Liver (tissue), 9 donors: ENCODE measurements around the gene TSPOAP1. TPM values are rescaled to one million over a fixed set of nuclear protein-coding genes. Genes with fewer than 3 reads are reported as not detected.

Experiments
- DNase-seq: peaks from one replicate; pipeline ENCODE4 v3.0.0-alpha.2; 2017; ENCODE audit warnings: low spot score
- H3K27ac ChIP-seq, 2 donors: one replicate each; pipeline ENCODE4 v1.7.0; 2013; ENCODE audit warnings: inconsistent platforms in 2 of 2, low read length in 2 of 2, control low read depth in 1 of 2, low read depth in 1 of 2, mild to moderate bottlenecking in 1 of 2
- H3K27me3 ChIP-seq, 4 donors: one replicate each; pipeline versions ENCODE4 v1.6.1 to v1.7.0; 2013; ENCODE audit warnings: low read length in 3 of 4, inconsistent platforms in 1 of 4, mild to moderate bottlenecking in 1 of 4, moderate library complexity in 1 of 4; ENCODE audit not compliant: control insufficient read depth in 4 of 4, insufficient read depth in 4 of 4
- H3K36me3 ChIP-seq, 4 donors: one replicate each; pipeline versions ENCODE4 v1.6.1 to v1.7.0; 2013; ENCODE audit warnings: low read length in 3 of 4, mild to moderate bottlenecking in 3 of 4, low read depth in 1 of 4, moderate library complexity in 1 of 4; ENCODE audit not compliant: control insufficient read depth in 4 of 4, insufficient read depth in 3 of 4
- H3K4me1 ChIP-seq, 4 donors: one replicate each; pipeline versions ENCODE4 v1.6.1 to v1.7.0; 2013; ENCODE audit warnings: low read length in 3 of 4, mild to moderate bottlenecking in 3 of 4, moderate library complexity in 1 of 4; ENCODE audit not compliant: control insufficient read depth in 4 of 4, insufficient read depth in 4 of 4
- H3K4me3 ChIP-seq, 3 donors: one replicate each; pipeline versions ENCODE4 v1.6.1 to v1.7.0; 2013; ENCODE audit warnings: low read length in 3 of 3, control low read depth in 1 of 3, low read depth in 1 of 3, mild to moderate bottlenecking in 1 of 3
- H3K9ac ChIP-seq, 2 donors: one replicate each; pipeline ENCODE4 v1.7.0; 2013; ENCODE audit warnings: low read length in 2 of 2, mild to moderate bottlenecking in 2 of 2, moderate library complexity in 2 of 2, control low read depth in 1 of 2, low read depth in 1 of 2
- H3K9me3 ChIP-seq, 4 donors: one replicate each; pipeline versions ENCODE4 v1.6.1 to v1.7.0; 2013; ENCODE audit warnings: low read length in 3 of 4; ENCODE audit not compliant: control insufficient read depth in 4 of 4
- CTCF ChIP-seq: fragments of 150-350 bp; IDR thresholded peaks from 2 replicates; pipeline ENCODE4 v1.5.1; 2017; ENCODE audit warnings: improper control_type of control experiment, low read depth, low read length; ENCODE audit not compliant: missing input control
- EGR1 ChIP-seq, 2 donors: IDR thresholded peaks; 2 replicates each; pipeline ENCODE4 v1.6.1; 2016 to 2018; ENCODE audit warnings: antibody characterized with exemption in 2 of 2, low read depth in 2 of 2
- FOXA1 ChIP-seq: IDR thresholded peaks from 2 replicates; pipeline ENCODE4 v1.6.1; 2016; ENCODE audit warnings: antibody characterized with exemption
- FOXA2 ChIP-seq: IDR thresholded peaks from 2 replicates; pipeline ENCODE4 v1.6.1; 2016; ENCODE audit warnings: antibody characterized with exemption
- GABPA ChIP-seq, 2 donors: IDR thresholded peaks in 1 of 2; conservative IDR thresholded peaks in 1 of 2; 2 replicates each; pipeline ENCODE4 v1.6.1; 2016; ENCODE audit warnings: antibody characterized with exemption in 2 of 2, mild to moderate bottlenecking in 1 of 2, moderate library complexity in 1 of 2
- HNF4A ChIP-seq, 2 donors: conservative IDR thresholded peaks; 2 replicates each; pipeline ENCODE4 v1.6.1; 2016; ENCODE audit warnings: antibody characterized with exemption in 2 of 2, mild to moderate bottlenecking in 2 of 2
- HNF4G ChIP-seq: IDR thresholded peaks from 2 replicates; pipeline ENCODE4 v1.6.1; 2016; ENCODE audit warnings: antibody characterized with exemption
- JUND ChIP-seq, 2 donors: IDR thresholded peaks; 2 replicates each; pipeline ENCODE4 v1.6.1; 2016; ENCODE audit warnings: antibody characterized with exemption in 2 of 2
- MAX ChIP-seq: IDR thresholded peaks from 2 replicates; pipeline ENCODE4 v1.6.1; 2016; ENCODE audit warnings: antibody characterized with exemption
- NR2F2 ChIP-seq: IDR thresholded peaks from 2 replicates; pipeline ENCODE4 v1.6.1; 2016; ENCODE audit warnings: antibody characterized with exemption
- RAD21 ChIP-seq, 2 donors: IDR thresholded peaks; 2 replicates each; pipeline ENCODE4 v1.6.1; 2016; ENCODE audit warnings: antibody characterized with exemption in 2 of 2, mild to moderate bottlenecking in 2 of 2
- RXRA ChIP-seq, 2 donors: IDR thresholded peaks; 2 replicates each; pipeline ENCODE4 v1.6.1; 2017 to 2018; ENCODE audit warnings: antibody characterized with exemption in 2 of 2, mild to moderate bottlenecking in 1 of 2
- SP1 ChIP-seq: IDR thresholded peaks from 2 replicates; pipeline ENCODE4 v1.6.1; 2018; ENCODE audit warnings: antibody characterized with exemption, mild to moderate bottlenecking
- TAF1 ChIP-seq: conservative IDR thresholded peaks from 2 replicates; pipeline ENCODE4 v1.6.1; 2016; ENCODE audit warnings: antibody characterized with exemption, mild to moderate bottlenecking
- WGBS: extraction: QIAGEN DNeasy Blood & Tissue Kit; methylation state at CpG from one replicate; pipeline ENCODE4 v1.1.7; 2013; 5-methylcytosine and 5-hydroxymethylcytosine counted together
- polyA plus RNA-seq, 2 donors: library from polyadenylated mRNA; stranded (reverse) in 1 of 2; unstranded in 1 of 2; fragments of 200-250 nt in 1 of 2; fragments of >200 nt in 1 of 2; fragmentation: Nextera tagmentation in 1 of 2; extraction: Ambion mirVana in 1 of 2; gene quantifications; one replicate each; pipeline versions ENCODE4 v1.2.1 to v1.2.3, GENCODE V29; 2013 to 2015
- total RNA-seq, 2 donors: library from RNA; depleted of rRNA; stranded (reverse); fragments of >200 nt; gene quantifications; one replicate each; pipeline ENCODE4 v1.2.3, GENCODE V29; 2014
- TF ChIP-seq, protein P1 (sequence below): IDR thresholded peaks from 2 replicates; pipeline ENCODE4 v1.6.1; 2016; ENCODE audit warnings: antibody characterized with exemption, mild to moderate bottlenecking
- TF ChIP-seq, protein P2 (sequence below): IDR thresholded peaks from 2 replicates; pipeline ENCODE4 v1.6.1; 2016; ENCODE audit warnings: antibody characterized with exemption
- donor health status: healthy.
- donor health status: healthy.
- donor health status: healthy.
- donor health status: healthy.
- donor health status: healthy.

The TSPOAP1 gene
- total and polyA plus RNA-seq, 4 donors = 1.5 to 4.6 (median 2.6) TPM

GRCh38 chr17:58354541-58355216 lies 26.1 kb upstream of the TSPOAP1 start:
- 77% methylated on average over 6 of the region's 6 CpGs for WGBS

DNA sequence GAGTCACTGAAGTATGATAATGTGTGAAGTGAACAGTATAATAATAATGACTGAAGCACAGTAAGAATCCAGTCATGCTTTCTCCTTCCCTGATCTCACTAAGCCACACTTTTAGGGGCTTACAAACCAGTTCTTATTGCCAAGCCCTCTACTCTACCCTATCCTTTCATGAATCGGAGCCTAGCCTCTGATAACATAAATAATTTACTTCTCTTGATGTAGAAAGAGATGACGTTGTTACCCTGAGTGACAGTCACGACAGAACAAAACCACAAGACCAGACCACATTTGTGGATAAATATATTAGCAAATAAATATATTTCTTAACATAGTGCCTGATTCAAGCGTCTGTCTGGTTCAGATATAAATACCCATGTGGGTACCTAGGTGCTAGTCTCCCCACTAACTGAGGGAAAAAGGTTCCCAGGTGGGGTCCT lies 24.8 kb upstream of the TSPOAP1 start:
- DNase-seq = no peak
- no peaks in the 10 kb centered on the region for H3K27me3 ChIP-seq
- 76% methylated on average over 4 of the region's 4 CpGs for WGBS
- no peak overlapping the region for H3K9ac ChIP-seq
- H3K4me1 ChIP-seq = peaks cover 4 to 21% (median 18%) of the 10 kb centered on the region in 4 donors
- H3K9me3 ChIP-seq = no peaks in the 10 kb centered on the region
- H3K4me3 ChIP-seq = no peak overlapping the region
- H3K36me3 ChIP-seq = peaks cover 10 to 36% (median 28%) of the 10 kb centered on the region in 4 donors
- TF ChIP-seq GABPA (IDR thresholded peaks at IDR 0.05 in 1 of 2, conservative IDR thresholded peaks at IDR 0.05 in 1 of 2) = no peak
- TF ChIP-seq, protein P1, sequence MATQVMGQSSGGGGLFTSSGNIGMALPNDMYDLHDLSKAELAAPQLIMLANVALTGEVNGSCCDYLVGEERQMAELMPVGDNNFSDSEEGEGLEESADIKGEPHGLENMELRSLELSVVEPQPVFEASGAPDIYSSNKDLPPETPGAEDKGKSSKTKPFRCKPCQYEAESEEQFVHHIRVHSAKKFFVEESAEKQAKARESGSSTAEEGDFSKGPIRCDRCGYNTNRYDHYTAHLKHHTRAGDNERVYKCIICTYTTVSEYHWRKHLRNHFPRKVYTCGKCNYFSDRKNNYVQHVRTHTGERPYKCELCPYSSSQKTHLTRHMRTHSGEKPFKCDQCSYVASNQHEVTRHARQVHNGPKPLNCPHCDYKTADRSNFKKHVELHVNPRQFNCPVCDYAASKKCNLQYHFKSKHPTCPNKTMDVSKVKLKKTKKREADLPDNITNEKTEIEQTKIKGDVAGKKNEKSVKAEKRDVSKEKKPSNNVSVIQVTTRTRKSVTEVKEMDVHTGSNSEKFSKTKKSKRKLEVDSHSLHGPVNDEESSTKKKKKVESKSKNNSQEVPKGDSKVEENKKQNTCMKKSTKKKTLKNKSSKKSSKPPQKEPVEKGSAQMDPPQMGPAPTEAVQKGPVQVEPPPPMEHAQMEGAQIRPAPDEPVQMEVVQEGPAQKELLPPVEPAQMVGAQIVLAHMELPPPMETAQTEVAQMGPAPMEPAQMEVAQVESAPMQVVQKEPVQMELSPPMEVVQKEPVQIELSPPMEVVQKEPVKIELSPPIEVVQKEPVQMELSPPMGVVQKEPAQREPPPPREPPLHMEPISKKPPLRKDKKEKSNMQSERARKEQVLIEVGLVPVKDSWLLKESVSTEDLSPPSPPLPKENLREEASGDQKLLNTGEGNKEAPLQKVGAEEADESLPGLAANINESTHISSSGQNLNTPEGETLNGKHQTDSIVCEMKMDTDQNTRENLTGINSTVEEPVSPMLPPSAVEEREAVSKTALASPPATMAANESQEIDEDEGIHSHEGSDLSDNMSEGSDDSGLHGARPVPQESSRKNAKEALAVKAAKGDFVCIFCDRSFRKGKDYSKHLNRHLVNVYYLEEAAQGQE = no peak
- no peak for TF ChIP-seq SP1
- TF ChIP-seq, protein P2, sequence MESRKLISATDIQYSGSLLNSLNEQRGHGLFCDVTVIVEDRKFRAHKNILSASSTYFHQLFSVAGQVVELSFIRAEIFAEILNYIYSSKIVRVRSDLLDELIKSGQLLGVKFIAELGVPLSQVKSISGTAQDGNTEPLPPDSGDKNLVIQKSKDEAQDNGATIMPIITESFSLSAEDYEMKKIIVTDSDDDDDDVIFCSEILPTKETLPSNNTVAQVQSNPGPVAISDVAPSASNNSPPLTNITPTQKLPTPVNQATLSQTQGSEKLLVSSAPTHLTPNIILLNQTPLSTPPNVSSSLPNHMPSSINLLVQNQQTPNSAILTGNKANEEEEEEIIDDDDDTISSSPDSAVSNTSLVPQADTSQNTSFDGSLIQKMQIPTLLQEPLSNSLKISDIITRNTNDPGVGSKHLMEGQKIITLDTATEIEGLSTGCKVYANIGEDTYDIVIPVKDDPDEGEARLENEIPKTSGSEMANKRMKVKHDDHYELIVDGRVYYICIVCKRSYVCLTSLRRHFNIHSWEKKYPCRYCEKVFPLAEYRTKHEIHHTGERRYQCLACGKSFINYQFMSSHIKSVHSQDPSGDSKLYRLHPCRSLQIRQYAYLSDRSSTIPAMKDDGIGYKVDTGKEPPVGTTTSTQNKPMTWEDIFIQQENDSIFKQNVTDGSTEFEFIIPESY = no peak
- no peak for TF ChIP-seq HNF4A (conservative IDR thresholded peaks at IDR 0.05)
- no peak for TF ChIP-seq JUND (IDR thresholded peaks at IDR 0.05)
- no peak for TF ChIP-seq NR2F2
- TF ChIP-seq TAF1 = no peak
- TF ChIP-seq EGR1 (IDR thresholded peaks at IDR 0.05; ENCODE audit: low read depth in 2 of 2) = no peak
- TF ChIP-seq FOXA2 = no peak
- TF ChIP-seq RAD21 (IDR thresholded peaks at IDR 0.05) = no peak
- TF ChIP-seq RXRA (IDR thresholded peaks at IDR 0.05) = no peak
- TF ChIP-seq HNF4G = no peak
- no peak for TF ChIP-seq MAX
- TF ChIP-seq FOXA1 = no peak
- no peak for TF ChIP-seq CTCF
- H3K27ac ChIP-seq = peak overlapping the region; percentile 84 to 90

More at GRCh38 chr17:58354541-58355216, 26.1 kb upstream of the TSPOAP1 start:
- TF ChIP-seq HNF4A (conservative IDR thresholded peaks at IDR 0.05) = no peak
- no peak overlapping the region for H3K27ac ChIP-seq
- H3K27me3 ChIP-seq = no peaks in the 10 kb centered on the region
- H3K4me1 ChIP-seq = peaks cover 4 to 21% (median 18%) of the 10 kb centered on the region in 4 donors
- H3K9me3 ChIP-seq = no peaks in the 10 kb centered on the region
- H3K4me3 ChIP-seq = no peak overlapping the region
- no peak overlapping the region for H3K9ac ChIP-seq
- peaks cover 10 to 24% (median 19%) of the 10 kb centered on the region in 4 donors for H3K36me3 ChIP-seq
- DNase-seq = no peak
